ENCODE measurements around the gene B3GNT5. TPM values are rescaled to one million over a fixed set of nuclear protein-coding genes. Genes with fewer than 3 reads are reported as not detected.

Gene B3GNT5
- total RNA-seq, 1 experiment from 2014 or later, result 7.7 TPM

DNA sequence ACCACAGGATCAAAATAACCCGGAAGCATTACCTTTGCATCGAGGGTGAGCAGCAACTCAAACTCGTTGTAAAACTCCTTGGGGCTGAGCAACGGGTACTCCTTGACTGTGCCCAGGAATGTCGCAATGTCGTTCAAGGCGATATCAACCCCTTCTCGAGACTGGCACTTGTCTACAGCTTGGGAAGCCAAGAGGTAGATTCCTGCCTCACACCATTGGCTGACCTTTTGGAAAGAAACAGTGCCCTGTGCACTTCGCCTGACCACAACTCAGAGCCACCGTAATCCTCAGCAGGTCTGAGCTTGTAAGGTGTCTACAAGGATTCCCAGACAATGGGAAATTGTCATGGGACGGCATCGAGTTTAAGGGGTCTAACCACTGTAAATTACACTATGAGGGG, 43.9 kb downstream of the B3GNT5 start:
- DNase-seq (ENCODE audit: low spot score) (no peak), ATAC-seq (no peak)
- TF ChIP-seq NFYB (CRISPR knock-in tag; conservative IDR thresholded peaks at IDR 0.05; ENCODE audit: low read depth) (no peak), IRF2 (CRISPR knock-in tag; IDR thresholded peaks at IDR 0.05; ENCODE audit: borderline replicate concordance, low read depth) (no peak), NFATC4 (CRISPR knock-in tag; IDR thresholded peaks at IDR 0.05) (no peak), STAT6 (CRISPR knock-in tag; conservative IDR thresholded peaks at IDR 0.05; ENCODE audit: low read depth) (no peak), ZBTB21 (CRISPR knock-in tag; IDR thresholded peaks at IDR 0.05; ENCODE audit: borderline replicate concordance) (no peak), EMX1 (CRISPR knock-in tag; IDR thresholded peaks at IDR 0.05) (no peak), E2F4 (CRISPR knock-in tag; IDR thresholded peaks at IDR 0.05; ENCODE audit: borderline replicate concordance, low read depth) (no peak)
- TF ChIP-seq, protein P1, sequence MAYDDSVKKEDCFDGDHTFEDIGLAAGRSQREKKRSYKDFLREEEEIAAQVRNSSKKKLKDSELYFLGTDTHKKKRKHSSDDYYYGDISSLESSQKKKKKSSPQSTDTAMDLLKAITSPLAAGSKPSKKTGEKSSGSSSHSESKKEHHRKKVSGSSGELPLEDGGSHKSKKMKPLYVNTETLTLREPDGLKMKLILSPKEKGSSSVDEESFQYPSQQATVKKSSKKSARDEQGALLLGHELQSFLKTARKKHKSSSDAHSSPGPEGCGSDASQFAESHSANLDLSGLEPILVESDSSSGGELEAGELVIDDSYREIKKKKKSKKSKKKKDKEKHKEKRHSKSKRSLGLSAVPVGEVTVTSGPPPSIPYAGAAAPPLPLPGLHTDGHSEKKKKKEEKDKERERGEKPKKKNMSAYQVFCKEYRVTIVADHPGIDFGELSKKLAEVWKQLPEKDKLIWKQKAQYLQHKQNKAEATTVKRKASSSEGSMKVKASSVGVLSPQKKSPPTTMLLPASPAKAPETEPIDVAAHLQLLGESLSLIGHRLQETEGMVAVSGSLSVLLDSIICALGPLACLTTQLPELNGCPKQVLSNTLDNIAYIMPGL (CRISPR knock-in tag; IDR thresholded peaks at IDR 0.05), result no peak
- no peak overlapping the region for H3K4me3 Mint-ChIP-seq
- POLR2A ChIA-PET, result no interaction called here
- CTCF ChIA-PET, result no interaction called here
- H3K9me3 Mint-ChIP-seq, result peaks cover under 1% of the 10 kb centered on the region; the same call in 1 of the 2 replicates
- H3K4me1 Mint-ChIP-seq, result peaks cover 17% of the 10 kb centered on the region
- no peaks in the 10 kb centered on the region for H3K27me3 Mint-ChIP-seq (ENCODE audit: low read depth)
- 0 out of 2 replicates have a peak overlapping the region, but pooled peaks have one; percentile 42 for H3K27ac Mint-ChIP-seq
- peaks cover 7% of the 10 kb centered on the region for H3K36me3 Mint-ChIP-seq

DNA sequence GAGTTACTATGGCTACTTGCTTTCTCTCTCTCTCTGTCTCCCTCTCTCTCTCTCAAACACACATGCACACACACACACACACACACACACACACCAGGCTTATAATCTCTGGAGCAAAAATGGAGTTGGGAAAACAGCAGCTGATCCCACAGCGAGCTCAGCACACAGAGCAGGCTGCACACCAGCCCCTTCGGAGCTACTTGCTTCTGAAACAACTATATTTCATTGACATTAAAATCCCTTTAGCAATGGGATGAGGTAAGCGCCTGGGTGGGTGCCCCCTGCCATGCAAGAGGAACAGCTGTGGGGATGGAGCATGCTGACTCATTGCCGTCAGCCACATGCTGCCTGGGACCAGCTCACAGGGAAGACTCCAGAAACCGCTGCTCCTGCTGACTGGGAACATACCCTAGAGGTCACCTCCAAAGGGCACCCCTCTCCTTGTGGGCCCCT, 45.7 kb downstream of the B3GNT5 start:
- H3K27me3 Mint-ChIP-seq (ENCODE audit: low read depth), result no peaks in the 10 kb centered on the region
- TF ChIP-seq NFE2L1 (CRISPR knock-in tag; IDR thresholded peaks at IDR 0.05) (peak; percentile 80), ZNF121 (CRISPR knock-in tag; IDR thresholded peaks at IDR 0.05) (no peak)
- H3K9me3 Mint-ChIP-seq, result no peaks in the 10 kb centered on the region
- ATAC-seq, result peak; percentile 80
- DNase-seq (ENCODE audit: low spot score), result peak; percentile 33
- no peak overlapping the region for H3K4me3 Mint-ChIP-seq
- peak overlapping the region; percentile 61 for H3K27ac Mint-ChIP-seq
- ChIA-PET CTCF (interaction anchor here (1.1 to 1.2 kb wide), 2 partner anchors 24 to 87 kb away, joined by 3 read pairs; no protein-coding TSS in a partner anchor), POLR2A (interaction anchor here (1.6 kb wide), 1 partner anchor 9 kb away, joined by 3 read pairs; no protein-coding TSS in a partner anchor)
- peaks cover 17% of the 10 kb centered on the region for H3K4me1 Mint-ChIP-seq
- H3K36me3 Mint-ChIP-seq, result peaks cover 6% of the 10 kb centered on the region

DNA sequence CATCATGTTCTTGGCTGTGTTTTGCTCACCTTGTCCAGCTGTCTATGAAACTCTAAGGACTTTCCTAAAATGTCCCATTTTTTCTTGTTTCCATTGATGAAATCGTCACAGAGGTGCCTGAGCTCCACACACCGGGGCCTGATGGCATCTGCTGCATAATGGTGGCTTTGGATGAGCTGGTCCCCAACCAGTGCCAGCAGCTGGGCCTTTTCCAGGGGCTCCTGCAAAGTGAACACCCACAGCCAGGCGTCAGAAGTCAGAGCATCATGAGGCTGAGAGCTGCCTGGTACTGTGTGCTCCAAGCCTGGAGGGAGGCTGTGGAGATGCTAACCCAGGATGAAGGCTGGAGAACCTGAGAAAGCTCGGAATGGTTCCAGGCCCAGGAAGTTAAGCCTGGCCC, 46.9 kb downstream of the B3GNT5 start:
- H3K27me3 Mint-ChIP-seq (ENCODE audit: low read depth), result no peaks in the 10 kb centered on the region
- H3K36me3 Mint-ChIP-seq, result peaks cover 3% of the 10 kb centered on the region
- no peak overlapping the region for H3K4me3 Mint-ChIP-seq
- TF ChIP-seq SOX15 (CRISPR knock-in tag; IDR thresholded peaks at IDR 0.05), result no peak
- DNase-seq (ENCODE audit: low spot score) (no peak), ATAC-seq (no peak)
- ChIA-PET POLR2A (no interaction called here), CTCF (interaction anchor here (1.0 kb wide), 1 partner anchor 35 kb away, joined by 3 read pairs; no protein-coding TSS in a partner anchor)
- H3K4me1 Mint-ChIP-seq, result peaks cover 17% of the 10 kb centered on the region
- no peak overlapping the region for H3K27ac Mint-ChIP-seq
- no peaks in the 10 kb centered on the region for H3K9me3 Mint-ChIP-seq

- no peaks in the 10 kb centered on the region; the same call in none of the 2 replicates for H3K36me3 Mint-ChIP-seq
- ATAC-seq (no peak), DNase-seq (ENCODE audit: low spot score) (no peak)
- no peak overlapping the region for H3K27ac Mint-ChIP-seq
- ChIA-PET CTCF (interaction anchor here (1.7 kb wide), 1 partner anchor 81 kb away, joined by 3 read pairs; no protein-coding TSS in a partner anchor), POLR2A (interaction anchor here (0.7 kb wide), 1 partner anchor 147 kb away, joined by 3 read pairs; no protein-coding TSS in a partner anchor)
- H3K4me3 Mint-ChIP-seq, result no peak overlapping the region
- peaks cover 17% of the 10 kb centered on the region for H3K4me1 Mint-ChIP-seq
- no peaks in the 10 kb centered on the region for H3K27me3 Mint-ChIP-seq (ENCODE audit: low read depth)
- no peaks in the 10 kb centered on the region for H3K9me3 Mint-ChIP-seq
- TF ChIP-seq, protein P2, sequence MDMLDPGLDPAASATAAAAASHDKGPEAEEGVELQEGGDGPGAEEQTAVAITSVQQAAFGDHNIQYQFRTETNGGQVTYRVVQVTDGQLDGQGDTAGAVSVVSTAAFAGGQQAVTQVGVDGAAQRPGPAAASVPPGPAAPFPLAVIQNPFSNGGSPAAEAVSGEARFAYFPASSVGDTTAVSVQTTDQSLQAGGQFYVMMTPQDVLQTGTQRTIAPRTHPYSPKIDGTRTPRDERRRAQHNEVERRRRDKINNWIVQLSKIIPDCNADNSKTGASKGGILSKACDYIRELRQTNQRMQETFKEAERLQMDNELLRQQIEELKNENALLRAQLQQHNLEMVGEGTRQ (CRISPR knock-in tag; IDR thresholded peaks at IDR 0.05), result no peak
- TF ChIP-seq MYBL2 (CRISPR knock-in tag; IDR thresholded peaks at IDR 0.05) (no peak), NR3C1 (CRISPR knock-in tag; conservative IDR thresholded peaks at IDR 0.05; ENCODE audit: low read depth) (no peak), TP53 (CRISPR knock-in tag; IDR thresholded peaks at IDR 0.05) (no peak), ZNF232 (CRISPR knock-in tag; IDR thresholded peaks at IDR 0.05) (no peak)
- TF ChIP-seq, protein P3, sequence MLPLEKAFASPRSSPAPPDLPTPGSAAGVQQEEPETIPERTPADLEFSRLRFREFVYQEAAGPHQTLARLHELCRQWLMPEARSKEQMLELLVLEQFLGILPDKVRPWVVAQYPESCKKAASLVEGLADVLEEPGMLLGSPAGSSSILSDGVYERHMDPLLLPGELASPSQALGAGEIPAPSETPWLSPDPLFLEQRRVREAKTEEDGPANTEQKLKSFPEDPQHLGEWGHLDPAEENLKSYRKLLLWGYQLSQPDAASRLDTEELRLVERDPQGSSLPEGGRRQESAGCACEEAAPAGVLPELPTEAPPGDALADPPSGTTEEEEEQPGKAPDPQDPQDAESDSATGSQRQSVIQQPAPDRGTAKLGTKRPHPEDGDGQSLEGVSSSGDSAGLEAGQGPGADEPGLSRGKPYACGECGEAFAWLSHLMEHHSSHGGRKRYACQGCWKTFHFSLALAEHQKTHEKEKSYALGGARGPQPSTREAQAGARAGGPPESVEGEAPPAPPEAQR (CRISPR knock-in tag; IDR thresholded peaks at IDR 0.05), result no peak
Observed at GRCh38 chr3:183300996-183301562, 48.0 kb downstream of the B3GNT5 start.
